ENCODE measurements around the gene CCL20. TPM values are rescaled to one million over a fixed set of nuclear protein-coding genes. Genes with fewer than 3 reads are reported as not detected.
A peak's percentile ranks its signal among the peaks of the same experiment; 100 is the strongest.

CCL20 gene
- polyA plus RNA-seq, 1 of the 3 experiments (the other 2 are of a cell fraction) = 0.12 TPM

DNA sequence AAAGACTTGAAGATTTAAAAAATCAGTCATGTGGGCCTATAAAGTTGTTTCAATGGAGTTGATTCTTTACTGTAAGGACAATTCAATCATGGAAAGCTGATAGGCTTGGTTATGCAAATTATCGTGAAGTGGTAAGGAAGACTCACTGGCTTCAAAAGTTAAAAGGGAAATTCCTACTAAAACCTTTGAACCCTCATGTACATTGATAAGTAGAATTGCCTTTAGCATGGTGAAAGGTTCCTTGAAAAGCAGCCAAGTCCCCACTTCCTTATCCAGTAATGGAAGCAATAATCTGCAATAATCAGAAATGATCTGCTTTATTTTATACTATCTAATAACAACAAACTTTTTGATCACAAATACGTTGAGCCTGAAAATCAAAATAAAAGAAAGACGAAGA is 14.4 kb upstream of the CCL20 start:
- TF ChIP-seq MEF2A (IDR thresholded peaks at IDR 0.05; ENCODE audit: borderline replicate concordance, low read depth) = no peak
- no peak for TF ChIP-seq GATA2 (CRISPR knock-in tag; IDR thresholded peaks at IDR 0.05)
- TF ChIP-seq, protein P1, sequence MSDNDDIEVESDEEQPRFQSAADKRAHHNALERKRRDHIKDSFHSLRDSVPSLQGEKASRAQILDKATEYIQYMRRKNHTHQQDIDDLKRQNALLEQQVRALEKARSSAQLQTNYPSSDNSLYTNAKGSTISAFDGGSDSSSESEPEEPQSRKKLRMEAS (IDR thresholded peaks at IDR 0.05; ENCODE audit: low read depth) = no peak
- no peak for TF ChIP-seq CHD2 (IDR thresholded peaks at IDR 0.05; ENCODE audit: low read length, partially characterized antibody)
- TF ChIP-seq RFX5 (IDR thresholded peaks at IDR 0.05; ENCODE audit: low read length) = no peak
- no peak for TF ChIP-seq SMC3 (IDR thresholded peaks at IDR 0.05; ENCODE audit: low read depth, low read length)
- ChIA-PET CTCF (interaction anchor here (0.9 kb wide), 1 partner anchor 10 kb away, joined by 3 read pairs; no protein-coding TSS in a partner anchor), POLR2A (no interaction called here)
- Histone ChIP-seq H3K27ac (ENCODE audit: low read depth in 2 of 2, low read length in 1 of 2) (no peak overlapping the region), H3K4me1 (ENCODE audit: control insufficient read depth in 1 of 2, insufficient read depth in 2 of 2, low read depth in 1 of 2, low read length in 1 of 2) (no peaks in the 10 kb centered on the region), H3K4me3 (ENCODE audit: low read depth in 2 of 2, low read length in 1 of 2) (no peak overlapping the region), H2AFZ (ENCODE audit: low read depth) (0 out of 2 replicates have a peak overlapping the region, but pooled peaks have one; percentile 49), H3K4me2 (no peak overlapping the region), H3K9ac (no peak overlapping the region), H3F3A (replicated peaks; ENCODE audit: insufficient read depth) (no peaks in the 10 kb centered on the region), H4K20me1 (ENCODE audit: insufficient read depth) (no peaks in the 10 kb centered on the region), H3K9me3 (no peaks in the 10 kb centered on the region), H3K27me3 (ENCODE audit: insufficient read depth) (no peaks in the 10 kb centered on the region), H3K36me3 (replicated peaks in 1 of 2; ENCODE audit: control insufficient read depth in 1 of 2, insufficient read depth in 2 of 2, low read length in 1 of 2) (no peaks in the 10 kb centered on the region), H3K79me2 (ENCODE audit: insufficient read depth) (no peaks in the 10 kb centered on the region), H3K9me2 (no peaks in the 10 kb centered on the region)
- no peak for DNase-seq
- WGBS (ENCODE audit: low lambda C conversion rate) = 61% methylated on average over 3 of the region's 3 CpGs

DNA sequence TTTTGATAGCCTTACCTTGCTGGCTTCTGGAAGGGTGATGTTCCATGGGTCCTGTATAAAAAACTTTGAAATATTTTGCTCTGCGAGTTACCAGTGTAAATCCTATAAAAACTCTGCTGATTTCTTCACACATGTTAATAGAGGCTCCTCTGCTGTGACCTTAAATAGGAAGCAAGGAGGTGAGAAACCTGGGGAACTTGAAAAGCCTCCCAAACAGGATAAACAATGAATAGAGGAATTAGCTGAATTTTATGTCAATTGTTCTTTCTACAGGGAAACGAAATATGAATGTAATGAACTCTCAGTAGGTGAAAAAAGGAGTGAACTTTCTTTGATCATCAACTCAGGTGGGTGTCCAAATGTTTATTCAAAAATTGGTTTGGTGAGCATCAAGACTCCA is 10.8 kb upstream of the CCL20 start:
- TF ChIP-seq ELF1 (IDR thresholded peaks at IDR 0.05) (no peak), RFX5 (IDR thresholded peaks at IDR 0.05; ENCODE audit: low read length) (no peak), RAD21 (IDR thresholded peaks at IDR 0.05; ENCODE audit: low read length) (no peak)
- no peaks in the 10 kb centered on the region for H3K36me3 ChIP-seq (replicated peaks in 1 of 2; ENCODE audit: control insufficient read depth in 1 of 2, insufficient read depth in 2 of 2, low read length in 1 of 2)
- no peaks in the 10 kb centered on the region for H4K20me1 ChIP-seq (ENCODE audit: insufficient read depth)
- H3K79me2 ChIP-seq (ENCODE audit: insufficient read depth) = no peaks in the 10 kb centered on the region
- no peaks in the 10 kb centered on the region for H3K27me3 ChIP-seq (ENCODE audit: insufficient read depth)
- POLR2A ChIA-PET = no interaction called here
- peaks cover 0 to 4% of the 10 kb centered on the region in 2 experiments; a peak in 1 of 4 replicates for H3K4me1 ChIP-seq (ENCODE audit: control insufficient read depth in 1 of 2, insufficient read depth in 2 of 2, low read depth in 1 of 2, low read length in 1 of 2)
- no peak overlapping the region for H3K9ac ChIP-seq
- DNase-seq = no peak
- no peaks in the 10 kb centered on the region for H3F3A ChIP-seq (replicated peaks; ENCODE audit: insufficient read depth)
- CTCF ChIA-PET = no interaction called here
- no peak overlapping the region for H3K27ac ChIP-seq (ENCODE audit: low read depth in 2 of 2, low read length in 1 of 2)
- H3K9me2 ChIP-seq = no peaks in the 10 kb centered on the region
- H3K9me3 ChIP-seq = no peaks in the 10 kb centered on the region
- no peak overlapping the region for H3K4me2 ChIP-seq
- no peak overlapping the region for H3K4me3 ChIP-seq (ENCODE audit: low read depth in 2 of 2, low read length in 1 of 2)
- 53% methylated on average over 2 of the region's 2 CpGs for WGBS (ENCODE audit: low lambda C conversion rate)
- H2AFZ ChIP-seq (ENCODE audit: low read depth) = no peak overlapping the region

DNA sequence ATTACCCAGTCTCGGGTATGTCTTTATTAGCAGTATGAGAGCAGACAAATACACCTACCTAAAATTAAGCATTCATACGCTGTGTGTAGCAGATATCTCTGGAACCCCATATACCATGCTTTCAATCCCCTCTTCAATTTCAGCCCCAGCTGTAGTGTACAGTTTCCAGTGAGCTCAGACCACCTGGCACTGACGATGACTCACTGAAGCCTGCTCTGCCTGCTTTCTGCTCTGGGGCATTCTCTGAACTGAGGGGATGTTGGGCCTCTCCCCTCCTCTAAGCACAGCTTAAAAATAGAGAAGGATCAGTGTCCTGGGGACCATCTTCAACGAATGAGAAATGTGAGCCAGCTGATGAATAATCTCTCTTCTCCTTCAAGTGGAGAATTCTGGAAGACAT is 8.7 kb upstream of the CCL20 start:
- POLR2A ChIA-PET = interaction anchor here (0.5 kb wide), 1 partner anchor 56 kb away, joined by 3 read pairs; no protein-coding TSS in a partner anchor

More for the DNA sequence above, 8.7 kb upstream of the CCL20 start:
- TF ChIP-seq EZH2phosphoT487 (IDR thresholded peaks at IDR 0.05; ENCODE audit: borderline replicate concordance, low read depth) = no peak
- TF ChIP-seq TCF12 (IDR thresholded peaks at IDR 0.05) = peak; percentile 11; the same call in 1 of the 2 replicates
- TF ChIP-seq NRF1 (IDR thresholded peaks at IDR 0.05; ENCODE audit: low read depth, low read length) = no peak
- TF ChIP-seq FOSL2 (IDR thresholded peaks at IDR 0.05; ENCODE audit: borderline replicate concordance, low read depth) = peak; percentile 22; the same call in 1 of the 2 replicates
- TF ChIP-seq, protein P2, sequence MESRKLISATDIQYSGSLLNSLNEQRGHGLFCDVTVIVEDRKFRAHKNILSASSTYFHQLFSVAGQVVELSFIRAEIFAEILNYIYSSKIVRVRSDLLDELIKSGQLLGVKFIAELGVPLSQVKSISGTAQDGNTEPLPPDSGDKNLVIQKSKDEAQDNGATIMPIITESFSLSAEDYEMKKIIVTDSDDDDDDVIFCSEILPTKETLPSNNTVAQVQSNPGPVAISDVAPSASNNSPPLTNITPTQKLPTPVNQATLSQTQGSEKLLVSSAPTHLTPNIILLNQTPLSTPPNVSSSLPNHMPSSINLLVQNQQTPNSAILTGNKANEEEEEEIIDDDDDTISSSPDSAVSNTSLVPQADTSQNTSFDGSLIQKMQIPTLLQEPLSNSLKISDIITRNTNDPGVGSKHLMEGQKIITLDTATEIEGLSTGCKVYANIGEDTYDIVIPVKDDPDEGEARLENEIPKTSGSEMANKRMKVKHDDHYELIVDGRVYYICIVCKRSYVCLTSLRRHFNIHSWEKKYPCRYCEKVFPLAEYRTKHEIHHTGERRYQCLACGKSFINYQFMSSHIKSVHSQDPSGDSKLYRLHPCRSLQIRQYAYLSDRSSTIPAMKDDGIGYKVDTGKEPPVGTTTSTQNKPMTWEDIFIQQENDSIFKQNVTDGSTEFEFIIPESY (IDR thresholded peaks at IDR 0.05; ENCODE audit: borderline replicate concordance, low read depth) = no peak
- TF ChIP-seq POLR2AphosphoS5 (IDR thresholded peaks at IDR 0.05; ENCODE audit: low read depth, low read length) = no peak
- TF ChIP-seq, protein P1 (IDR thresholded peaks at IDR 0.05; ENCODE audit: low read depth) = no peak
- Histone ChIP-seq H3K9me2 (no peaks in the 10 kb centered on the region), H3K36me3 (replicated peaks in 1 of 2; ENCODE audit: control insufficient read depth in 1 of 2, insufficient read depth in 2 of 2, low read length in 1 of 2) (no peaks in the 10 kb centered on the region), H3K9me3 (no peaks in the 10 kb centered on the region), H3K4me3 (ENCODE audit: low read depth in 2 of 2, low read length in 1 of 2) (no peak overlapping the region), H4K20me1 (ENCODE audit: insufficient read depth) (no peaks in the 10 kb centered on the region), H3K4me2 (no peak overlapping the region), H2AFZ (ENCODE audit: low read depth) (peak overlapping the region; percentile 49; the same call in 1 of the 2 replicates), H3K9ac (no peak overlapping the region), H3K27ac (ENCODE audit: low read depth in 2 of 2, low read length in 1 of 2) (no peak overlapping the region), H3K4me1 (ENCODE audit: control insufficient read depth in 1 of 2, insufficient read depth in 2 of 2, low read depth in 1 of 2, low read length in 1 of 2) (peaks cover 0 to 4% of the 10 kb centered on the region in 2 experiments; a peak in 1 of 4 replicates), H3K79me2 (ENCODE audit: insufficient read depth) (no peaks in the 10 kb centered on the region), H3K27me3 (ENCODE audit: insufficient read depth) (no peaks in the 10 kb centered on the region), H3F3A (replicated peaks; ENCODE audit: insufficient read depth) (no peaks in the 10 kb centered on the region)
- WGBS (ENCODE audit: low lambda C conversion rate) = 51% methylated on average over 4 of the region's 4 CpGs
- CTCF ChIA-PET = interaction anchor here (0.5 to 0.8 kb wide), 2 partner anchors 257 to 617 kb away, joined by 3 read pairs; no protein-coding TSS in a partner anchor
- DNase-seq = no peak

All from SK-N-SH (cell line).